Endothelial cell (in vitro differentiated cells): Measurements from ENCODE around the gene CDON. TPM values are rescaled to one million over a fixed set of nuclear protein-coding genes. Genes with fewer than 3 reads are reported as not detected.

ENCODE experiments used
- DNase-seq: peaks from one replicate; pipeline ENCODE4 v3.0.0; 2021; ENCODE audit warnings: low spot score
- H3K27ac Mint-ChIP-seq: one replicate; pipeline ENCODE4 v1.8.0; 2021; ENCODE audit warnings: mixed read lengths, inconsistent platforms; ENCODE audit not compliant: unreplicated experiment
- H3K27me3 Mint-ChIP-seq: one replicate; pipeline ENCODE4 v1.8.0; 2021; ENCODE audit warnings: mild to moderate bottlenecking, moderate library complexity, mixed read lengths, inconsistent platforms; ENCODE audit not compliant: unreplicated experiment
- H3K36me3 Mint-ChIP-seq: one replicate; pipeline ENCODE4 v1.8.0; 2021; ENCODE audit warnings: mild to moderate bottlenecking, low read depth, mixed read lengths, inconsistent platforms; ENCODE audit not compliant: unreplicated experiment
- H3K4me1 Mint-ChIP-seq: one replicate; pipeline ENCODE4 v1.8.0; 2021; ENCODE audit warnings: mild to moderate bottlenecking, mixed read lengths, inconsistent platforms; ENCODE audit not compliant: unreplicated experiment
- H3K4me3 Mint-ChIP-seq: one replicate; pipeline ENCODE4 v1.8.0; 2021; ENCODE audit warnings: mild to moderate bottlenecking, mixed read lengths, inconsistent platforms; ENCODE audit not compliant: unreplicated experiment
- H3K9me3 Mint-ChIP-seq: one replicate; pipeline ENCODE4 v1.8.0; 2021; ENCODE audit warnings: mixed read lengths, inconsistent platforms; ENCODE audit not compliant: unreplicated experiment
- CTCF ChIP-seq: fragments of 200-600 bp; sonication (generic); IDR thresholded peaks from one replicate; pipeline ENCODE4 v1.5.0; 2021; ENCODE audit warnings: antibody characterized with exemption; ENCODE audit not compliant: unreplicated experiment
- total RNA-seq: library from RNA; stranded (reverse); fragmentation: NEBNext Ultra II Directional; extraction: Animal tissue kit (Norgen Biotek cat#: 25700); gene quantifications from one replicate; pipeline ENCODE4 v1.2.1, GENCODE V29; 2021; ENCODE audit not compliant: unreplicated experiment

CDON gene
- total RNA-seq, 1 donor from 2014 or later, result 25.2 TPM

- Mint-ChIP-seq H3K36me3 (peaks cover 18% of the 10 kb centered on the region), H3K4me1 (no peaks in the 10 kb centered on the region), H3K27me3 (peaks cover 1% of the 10 kb centered on the region), H3K27ac (no peak overlapping the region), H3K9me3 (no peaks in the 10 kb centered on the region), H3K4me3 (no peak overlapping the region)
- no peak for DNase-seq
- no peak for TF ChIP-seq CTCF
These were observed 63.3 kb downstream of the CDON start for GRCh38 chr11:125999234-125999880.

DNA sequence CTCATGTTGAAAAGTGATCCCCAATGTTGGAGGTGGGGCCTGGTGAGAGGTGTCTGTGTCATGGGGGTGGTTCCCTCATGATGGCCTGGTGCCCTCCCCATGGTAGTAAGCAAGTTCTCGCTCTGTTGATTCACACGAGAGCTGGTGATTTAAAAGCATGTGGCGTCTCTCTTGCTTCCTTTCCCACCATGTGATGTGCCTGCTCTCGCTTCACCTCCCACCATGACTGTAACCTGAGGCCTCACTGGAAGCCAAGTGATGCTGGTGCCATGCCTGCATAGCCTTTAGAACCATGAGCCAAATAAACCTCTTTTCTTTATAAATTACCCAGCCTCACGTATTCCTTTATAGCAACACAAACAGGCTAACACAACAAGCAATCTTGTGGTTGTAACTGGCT lies 64.4 kb downstream of the CDON start:
- no peak overlapping the region for H3K27ac Mint-ChIP-seq
- peaks cover 1% of the 10 kb centered on the region for H3K27me3 Mint-ChIP-seq
- H3K4me1 Mint-ChIP-seq, result peaks cover 2% of the 10 kb centered on the region
- H3K36me3 Mint-ChIP-seq, result peaks cover 18% of the 10 kb centered on the region
- H3K9me3 Mint-ChIP-seq, result no peaks in the 10 kb centered on the region
- no peak for DNase-seq
- H3K4me3 Mint-ChIP-seq, result no peak overlapping the region
- no peak for TF ChIP-seq CTCF

DNA sequence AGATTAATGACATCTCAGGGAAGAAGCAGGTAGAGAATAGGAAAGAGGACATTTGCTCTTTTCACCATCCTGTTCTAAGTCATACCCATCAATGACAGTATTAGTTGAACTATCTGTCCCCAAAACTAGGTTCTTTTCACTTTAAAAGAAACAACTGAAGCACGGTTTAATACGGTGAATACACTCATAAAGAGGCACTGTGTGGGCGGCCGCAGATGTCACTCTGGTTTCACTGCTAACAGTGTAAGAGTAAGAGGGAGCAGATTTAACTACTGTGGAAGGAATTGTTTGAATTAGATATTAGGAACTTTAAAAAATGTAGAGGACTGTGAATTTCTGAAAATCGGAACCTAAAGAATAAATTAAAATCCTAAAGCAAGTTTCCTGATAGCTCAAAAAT lies 67.4 kb downstream of the CDON start:
- Mint-ChIP-seq H3K4me3 (no peak overlapping the region), H3K9me3 (no peaks in the 10 kb centered on the region), H3K4me1 (peaks cover 3% of the 10 kb centered on the region), H3K27me3 (peaks cover 1% of the 10 kb centered on the region), H3K27ac (no peak overlapping the region), H3K36me3 (peaks cover 11% of the 10 kb centered on the region)
- DNase-seq, result no peak
- no peak for TF ChIP-seq CTCF

- H3K27me3 Mint-ChIP-seq, result no peaks in the 10 kb centered on the region
- H3K4me1 Mint-ChIP-seq, result peaks cover 3% of the 10 kb centered on the region
- no peak overlapping the region for H3K27ac Mint-ChIP-seq
- H3K9me3 Mint-ChIP-seq, result no peaks in the 10 kb centered on the region
- peaks cover 7% of the 10 kb centered on the region for H3K36me3 Mint-ChIP-seq
- no peak for TF ChIP-seq CTCF
- no peak overlapping the region for H3K4me3 Mint-ChIP-seq
- no peak for DNase-seq
These were observed 68.2 kb downstream of the CDON start for GRCh38 chr11:125994509-125994908.

DNA sequence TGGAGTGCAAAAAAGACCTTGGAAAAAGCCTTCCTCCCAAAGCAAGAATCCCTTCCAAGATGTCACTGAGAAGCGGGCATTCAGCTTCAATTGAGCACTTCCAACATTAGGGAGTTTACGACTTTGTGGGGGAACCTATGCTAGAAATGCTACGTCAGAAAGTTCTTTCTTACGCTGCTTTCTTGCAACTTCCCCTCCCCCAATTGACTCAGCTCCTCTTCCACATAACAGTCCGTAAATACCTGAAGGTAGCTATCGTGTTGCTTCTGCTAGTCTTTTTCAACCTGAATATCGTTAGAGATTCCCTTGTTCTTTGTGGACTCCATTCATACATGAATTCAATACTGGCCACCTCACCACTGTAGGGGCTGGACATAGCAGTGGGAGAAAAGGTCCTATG lies 69.8 kb downstream of the CDON start:
- no peak overlapping the region for H3K27ac Mint-ChIP-seq
- peaks cover 7% of the 10 kb centered on the region for H3K36me3 Mint-ChIP-seq
- no peaks in the 10 kb centered on the region for H3K27me3 Mint-ChIP-seq
- H3K4me3 Mint-ChIP-seq, result no peak overlapping the region
- H3K9me3 Mint-ChIP-seq, result no peaks in the 10 kb centered on the region
- TF ChIP-seq CTCF, result no peak
- no peak for DNase-seq
- H3K4me1 Mint-ChIP-seq, result peaks cover 3% of the 10 kb centered on the region
